HEK293 (cell line): ENCODE data around the gene GALNT9.

Experiments
- ATF2 ChIP-seq: fragments of 450-650 bp; formaldehyde crosslinking; IDR thresholded peaks from 2 replicates; pipeline ENCODE4 v1.5.1; 2016; ENCODE audit warnings: missing biosample characterization, missing genetic modification characterization, low read depth
- CTCF ChIP-seq: fragments of 450-650 bp; formaldehyde crosslinking; IDR thresholded peaks from 2 replicates; pipeline ENCODE4 v1.5.1; 2016; ENCODE audit warnings: missing biosample characterization, missing genetic modification characterization
- KLF16 ChIP-seq: fragments of 450-650 bp; formaldehyde crosslinking; IDR thresholded peaks from 2 replicates; pipeline ENCODE4 v1.5.1; 2017; ENCODE audit warnings: missing biosample characterization, missing genetic modification characterization
- SALL2 ChIP-seq: fragments of 450-650 bp; formaldehyde crosslinking; IDR thresholded peaks from 2 replicates; pipeline ENCODE4 v1.5.0; 2017; ENCODE audit warnings: missing biosample characterization, mild to moderate bottlenecking, missing genetic modification characterization, borderline replicate concordance
- ZBTB21 ChIP-seq: fragments of 450-650 bp; formaldehyde crosslinking; IDR thresholded peaks from 2 replicates; pipeline ENCODE4 v1.5.1; 2017; ENCODE audit warnings: missing biosample characterization, missing genetic modification characterization
- ZBTB48 ChIP-seq: fragments of 450-650 bp; formaldehyde crosslinking; IDR thresholded peaks from 2 replicates; pipeline ENCODE4 v1.5.1; 2016; ENCODE audit warnings: missing biosample characterization, missing genetic modification characterization
- ZFP41 ChIP-seq: fragments of 450-650 bp; formaldehyde crosslinking; IDR thresholded peaks from 2 replicates; pipeline ENCODE4 v1.5.1; 2016; ENCODE audit warnings: missing biosample characterization, missing genetic modification characterization, borderline replicate concordance
- ZNF239 ChIP-seq: fragments of 450-650 bp; formaldehyde crosslinking; IDR thresholded peaks from 2 replicates; pipeline ENCODE4 v1.5.1; 2016; ENCODE audit warnings: missing biosample characterization, missing genetic modification characterization
- ZNF416 ChIP-seq: fragments of 450-650 bp; formaldehyde crosslinking; IDR thresholded peaks from 2 replicates; pipeline ENCODE4 v1.5.1; 2016; ENCODE audit warnings: missing biosample characterization, missing genetic modification characterization
- ZNF629 ChIP-seq: fragments of 450-650 bp; formaldehyde crosslinking; IDR thresholded peaks from 2 replicates; pipeline ENCODE4 v1.5.1; 2017; ENCODE audit warnings: missing biosample characterization, missing genetic modification characterization
- ZNF660 ChIP-seq: fragments of 450-650 bp; IDR thresholded peaks from 2 replicates; pipeline ENCODE4 v1.5.1; 2018; ENCODE audit warnings: missing biosample characterization, mild to moderate bottlenecking, missing genetic modification characterization
- ZNF677 ChIP-seq: fragments of 450-650 bp; IDR thresholded peaks from 2 replicates; pipeline ENCODE4 v1.5.0; 2018; ENCODE audit warnings: missing biosample characterization, mild to moderate bottlenecking, missing genetic modification characterization, moderate library complexity
- ZNF747 ChIP-seq: fragments of 450-650 bp; formaldehyde crosslinking; IDR thresholded peaks from 2 replicates; pipeline ENCODE4 v1.5.1; 2016; ENCODE audit warnings: missing biosample characterization, missing genetic modification characterization

GRCh38 chr12:132219323-132219722, 110.1 kb downstream of the GALNT9 start:
- TF ChIP-seq CTCF = no peak
- TF ChIP-seq ATF2 (tag by site-specific recombination) = no peak
- no peak for TF ChIP-seq ZNF677
- TF ChIP-seq SALL2 (tag by site-specific recombination) = no peak
- TF ChIP-seq ZNF239 (tag by site-specific recombination) = no peak
- no peak for TF ChIP-seq ZNF660
- TF ChIP-seq ZNF747 (tag by site-specific recombination) = no peak
- TF ChIP-seq ZFP41 = no peak
- no peak for TF ChIP-seq KLF16
- no peak for TF ChIP-seq ZNF629 (tag by site-specific recombination)
- TF ChIP-seq ZBTB21 (tag by site-specific recombination) = no peak
- TF ChIP-seq ZNF416 (tag by site-specific recombination) = no peak
- no peak for TF ChIP-seq ZBTB48 (tag by site-specific recombination)
